ENCODE data around the gene ASB6. TPM values are rescaled to one million over a fixed set of nuclear protein-coding genes. Genes with fewer than 3 reads are reported as not detected.

ASB6 gene
- total and polyA plus RNA-seq, 2 of the 13 experiments (the other 11 are each of a cell fraction or from before 2014, with no cell fraction given) = 8.2 to 8.4 TPM

DNA sequence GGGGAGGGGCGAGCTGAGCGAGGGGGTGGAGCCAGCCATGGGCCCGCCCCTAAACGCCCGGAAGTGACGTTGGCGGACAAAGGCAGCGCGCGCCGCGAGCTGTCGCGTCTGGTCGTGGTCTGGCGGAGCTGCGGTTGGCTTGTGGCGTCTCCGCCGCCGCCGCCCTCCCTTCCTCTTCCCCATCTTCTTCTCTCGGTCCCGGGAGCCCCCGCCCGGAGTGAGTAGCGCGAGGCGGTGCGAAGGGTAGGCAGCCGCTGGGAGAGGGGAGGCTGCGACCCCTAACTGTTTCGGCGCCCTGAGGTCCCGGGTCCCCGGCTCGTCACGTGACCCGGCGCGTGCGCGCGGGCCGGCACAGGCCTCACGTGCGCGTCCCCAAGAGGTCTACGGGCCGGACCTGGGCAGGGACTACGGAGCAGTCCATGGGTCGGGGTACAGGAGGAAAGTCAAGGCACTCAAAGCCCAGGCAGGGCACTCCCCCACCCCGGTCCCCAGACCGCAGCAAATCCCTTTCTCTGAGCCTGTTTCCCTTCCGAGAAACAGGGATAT, 15.8 kb downstream of the ASB6 start, which contains the start of gene NTMT1 (continued):
- TF ChIP-seq MYC (CRISPR knock-in tag; IDR thresholded peaks at IDR 0.05; ENCODE audit: borderline replicate concordance) = peak; percentile 95; the same call in 1 of the 2 replicates
- peak; percentile 68 for TF ChIP-seq CBFB (CRISPR knock-in tag; IDR thresholded peaks at IDR 0.05)
- 0 out of 2 replicates have a peak, but pooled peaks have one; percentile 71 for TF ChIP-seq ZNF850 (CRISPR knock-in tag; conservative IDR thresholded peaks at IDR 0.05)
- no peak for TF ChIP-seq ZNF737 (CRISPR knock-in tag; IDR thresholded peaks at IDR 0.05; ENCODE audit: borderline replicate concordance)
- no peak for TF ChIP-seq ATF7 (IDR thresholded peaks at IDR 0.05)
- TF ChIP-seq ATF7 (CRISPR knock-in tag; IDR thresholded peaks at IDR 0.05) = no peak
- peak; percentile 52; the same call in 1 of the 2 replicates for TF ChIP-seq REPIN1 (CRISPR knock-in tag; IDR thresholded peaks at IDR 0.05; ENCODE audit: borderline replicate concordance, low read depth)
- TF ChIP-seq, protein P1, sequence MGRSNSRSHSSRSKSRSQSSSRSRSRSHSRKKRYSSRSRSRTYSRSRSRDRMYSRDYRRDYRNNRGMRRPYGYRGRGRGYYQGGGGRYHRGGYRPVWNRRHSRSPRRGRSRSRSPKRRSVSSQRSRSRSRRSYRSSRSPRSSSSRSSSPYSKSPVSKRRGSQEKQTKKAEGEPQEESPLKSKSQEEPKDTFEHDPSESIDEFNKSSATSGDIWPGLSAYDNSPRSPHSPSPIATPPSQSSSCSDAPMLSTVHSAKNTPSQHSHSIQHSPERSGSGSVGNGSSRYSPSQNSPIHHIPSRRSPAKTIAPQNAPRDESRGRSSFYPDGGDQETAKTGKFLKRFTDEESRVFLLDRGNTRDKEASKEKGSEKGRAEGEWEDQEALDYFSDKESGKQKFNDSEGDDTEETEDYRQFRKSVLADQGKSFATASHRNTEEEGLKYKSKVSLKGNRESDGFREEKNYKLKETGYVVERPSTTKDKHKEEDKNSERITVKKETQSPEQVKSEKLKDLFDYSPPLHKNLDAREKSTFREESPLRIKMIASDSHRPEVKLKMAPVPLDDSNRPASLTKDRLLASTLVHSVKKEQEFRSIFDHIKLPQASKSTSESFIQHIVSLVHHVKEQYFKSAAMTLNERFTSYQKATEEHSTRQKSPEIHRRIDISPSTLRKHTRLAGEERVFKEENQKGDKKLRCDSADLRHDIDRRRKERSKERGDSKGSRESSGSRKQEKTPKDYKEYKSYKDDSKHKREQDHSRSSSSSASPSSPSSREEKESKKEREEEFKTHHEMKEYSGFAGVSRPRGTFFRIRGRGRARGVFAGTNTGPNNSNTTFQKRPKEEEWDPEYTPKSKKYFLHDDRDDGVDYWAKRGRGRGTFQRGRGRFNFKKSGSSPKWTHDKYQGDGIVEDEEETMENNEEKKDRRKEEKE (IDR thresholded peaks at IDR 0.05) = no peak
- TF ChIP-seq PLRG1 (conservative IDR thresholded peaks at IDR 0.05) = no peak
- peak; percentile 83 for TF ChIP-seq DMAP1 (CRISPR knock-in tag; IDR thresholded peaks at IDR 0.05)
- 0 out of 2 replicates have a peak, but pooled peaks have one; percentile 81 for TF ChIP-seq TBP (CRISPR knock-in tag; IDR thresholded peaks at IDR 0.05)
- peak; percentile 91; the same call in 1 of the 2 replicates for TF ChIP-seq GZF1 (CRISPR knock-in tag; IDR thresholded peaks at IDR 0.05)
- no peak for TF ChIP-seq MAFK (conservative IDR thresholded peaks at IDR 0.05 in 1 of 2, IDR thresholded peaks at IDR 0.05 in 1 of 2; ENCODE audit: low read length in 2 of 2)
- no peak for TF ChIP-seq ZNF510 (CRISPR knock-in tag; IDR thresholded peaks at IDR 0.05; ENCODE audit: low read depth)
- TF ChIP-seq ZNF562 (CRISPR knock-in tag; IDR thresholded peaks at IDR 0.05; ENCODE audit: borderline replicate concordance) = no peak
- TF ChIP-seq JDP2 (CRISPR knock-in tag; IDR thresholded peaks at IDR 0.05; ENCODE audit: borderline replicate concordance) = no peak
- TF ChIP-seq RFXANK (CRISPR knock-in tag; IDR thresholded peaks at IDR 0.05) = no peak
- TF ChIP-seq, protein P2, sequence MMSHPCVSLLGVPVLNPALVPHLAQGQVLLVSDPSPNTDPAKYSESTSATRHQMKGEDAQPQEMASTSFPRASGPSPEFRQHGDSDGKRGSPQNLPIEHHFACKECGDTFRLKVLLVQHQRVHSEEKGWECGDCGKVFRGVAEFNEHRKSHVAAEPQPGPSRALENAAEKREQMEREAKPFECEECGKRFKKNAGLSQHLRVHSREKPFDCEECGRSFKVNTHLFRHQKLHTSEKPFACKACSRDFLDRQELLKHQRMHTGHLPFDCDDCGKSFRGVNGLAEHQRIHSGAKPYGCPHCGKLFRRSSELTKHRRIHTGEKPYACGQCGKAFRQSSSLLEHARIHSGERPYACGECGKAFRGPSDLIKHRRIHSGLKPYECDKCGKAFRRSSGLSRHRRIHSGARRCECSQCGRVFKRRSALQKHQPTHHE (CRISPR knock-in tag; IDR thresholded peaks at IDR 0.05; ENCODE audit: borderline replicate concordance) = peak; percentile 20; the same call in 1 of the 2 replicates
- peak; percentile 63 for TF ChIP-seq RBM39 (IDR thresholded peaks at IDR 0.05; ENCODE audit: low read depth, low read length, poor library complexity, severe bottlenecking)
- TF ChIP-seq FOSL1 (CRISPR knock-in tag; IDR thresholded peaks at IDR 0.05; ENCODE audit: borderline replicate concordance) = no peak
- no peak; the same call in 1 of the 2 replicates for TF ChIP-seq ZNF136 (CRISPR knock-in tag; IDR thresholded peaks at IDR 0.05; ENCODE audit: low read depth)
- TF ChIP-seq ZNF441 (CRISPR knock-in tag; IDR thresholded peaks at IDR 0.05; ENCODE audit: borderline replicate concordance) = no peak
- TF ChIP-seq, protein P3, sequence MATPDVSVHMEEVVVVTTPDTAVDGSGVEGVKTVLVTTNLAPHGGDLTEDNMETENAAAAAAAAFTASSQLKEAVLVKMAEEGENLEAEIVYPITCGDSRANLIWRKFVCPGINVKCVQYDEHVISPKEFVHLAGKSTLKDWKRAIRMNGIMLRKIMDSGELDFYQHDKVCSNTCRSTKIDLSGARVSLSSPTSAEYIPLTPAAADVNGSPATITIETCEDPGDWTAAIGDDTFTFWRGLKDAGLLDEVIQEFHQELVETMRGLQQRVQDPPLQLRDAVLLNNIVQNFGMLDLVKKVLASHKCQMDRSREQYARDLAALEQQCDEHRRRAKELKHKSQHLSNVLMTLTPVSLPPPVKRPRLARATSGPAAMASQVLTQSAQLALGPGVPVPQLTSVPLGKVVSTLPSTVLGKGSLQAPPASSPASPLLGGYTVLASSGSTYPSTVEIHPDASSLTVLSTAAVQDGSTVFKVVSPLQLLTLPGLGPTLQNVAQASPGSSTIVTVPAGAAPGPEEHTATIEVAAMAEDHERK (CRISPR knock-in tag; IDR thresholded peaks at IDR 0.05; ENCODE audit: low read depth) = no peak
- peak; percentile 78; the same call in 1 of the 2 replicates for TF ChIP-seq ZFP37 (CRISPR knock-in tag; IDR thresholded peaks at IDR 0.05; ENCODE audit: borderline replicate concordance)
- TF ChIP-seq ZNF20 (CRISPR knock-in tag; IDR thresholded peaks at IDR 0.05) = no peak
- peak; percentile 65; the same call in 1 of the 2 replicates for TF ChIP-seq NFKB2 (CRISPR knock-in tag; IDR thresholded peaks at IDR 0.05; ENCODE audit: borderline replicate concordance)
- TF ChIP-seq ZSCAN29 (CRISPR knock-in tag; conservative IDR thresholded peaks at IDR 0.05) = no peak
- no peak for TF ChIP-seq ZNF205 (CRISPR knock-in tag; IDR thresholded peaks at IDR 0.05)
